WTC11 (cell line): ENCODE results near the gene RAB5IF. TPM values are rescaled to one million over a fixed set of nuclear protein-coding genes. Genes with fewer than 3 reads are reported as not detected.
A peak's percentile ranks its signal among the peaks of the same experiment; 100 is the strongest.

Source experiments
- ATAC-seq: fragments of 200-7000 bp; cut with Tn5 transposase; 2 replicates; pipeline ENCODE4 v1.10.0; 2021; ENCODE audit warnings: mild to moderate bottlenecking, moderate library complexity
- CTCF ChIA-PET: fragments of 300-600 bp; sonication (Branson Sonifier 250); formaldehyde crosslinking; loops from one replicate; lab custom pipeline; 2021; ENCODE audit warnings: antibody characterized with exemption; lab: Charles Lee
- POLR2A ChIA-PET: fragments of 350-600 bp; sonication (Branson Sonifier 250); formaldehyde crosslinking; loops from one replicate; lab custom pipeline; 2021; ENCODE audit warnings: antibody characterized with exemption; lab: Charles Lee
- DNase-seq: peaks from one replicate; pipeline ENCODE4 v3.0.0; 2021; ENCODE audit warnings: low spot score
- H3K27ac Mint-ChIP-seq: 2 replicates; pipeline ENCODE4 v1.8.0; 2021; ENCODE audit warnings: mixed read lengths
- H3K27me3 Mint-ChIP-seq: 2 replicates; pipeline ENCODE4 v1.8.0; 2021; ENCODE audit warnings: low read depth, mild to moderate bottlenecking, moderate library complexity, mixed read lengths
- H3K36me3 Mint-ChIP-seq: 2 replicates; pipeline ENCODE4 v1.8.0; 2021; ENCODE audit warnings: mixed read lengths
- H3K4me1 Mint-ChIP-seq: 2 replicates; pipeline ENCODE4 v1.8.0; 2022; ENCODE audit warnings: mixed read lengths
- H3K4me3 Mint-ChIP-seq: 2 replicates; pipeline ENCODE4 v1.8.0; 2021; ENCODE audit warnings: mild to moderate bottlenecking, moderate library complexity, mixed read lengths
- H3K9me3 Mint-ChIP-seq: 2 replicates; pipeline ENCODE4 v1.8.0; 2021; ENCODE audit warnings: mixed read lengths
- FOXK1 ChIP-seq: sonication (generic); formaldehyde crosslinking; IDR thresholded peaks from 2 replicates; pipeline ENCODE4 v1.8.0; 2022; ENCODE audit warnings: mild to moderate bottlenecking, moderate library complexity, missing genetic modification reagents
- GABPB1 ChIP-seq: sonication (generic); formaldehyde crosslinking; IDR thresholded peaks from 2 replicates; pipeline ENCODE4 v1.8.1; 2023; ENCODE audit warnings: mild to moderate bottlenecking, missing genetic modification reagents
- NFATC4 ChIP-seq: fragments of 250-450 bp; sonication (Bioruptor Pico); IDR thresholded peaks from 2 replicates; pipeline ENCODE4 v1.9.0; 2021; ENCODE audit warnings: mild to moderate bottlenecking
- RELA ChIP-seq: sonication (generic); formaldehyde crosslinking; IDR thresholded peaks from 2 replicates; pipeline ENCODE4 v1.8.1; 2022; ENCODE audit warnings: missing genetic modification reagents, mild to moderate bottlenecking, borderline replicate concordance
- SMAD3 ChIP-seq: sonication (generic); formaldehyde crosslinking; IDR thresholded peaks from 2 replicates; pipeline ENCODE4 v1.8.0; 2022; ENCODE audit warnings: missing genetic modification reagents, mild to moderate bottlenecking, borderline replicate concordance
- ZNF219 ChIP-seq: sonication (generic); formaldehyde crosslinking; IDR thresholded peaks from 2 replicates; pipeline ENCODE4 v1.8.0; 2023; ENCODE audit warnings: missing genetic modification reagents, mild to moderate bottlenecking, borderline replicate concordance
- ZNF317 ChIP-seq: sonication (generic); formaldehyde crosslinking; IDR thresholded peaks from 2 replicates; pipeline ENCODE4 v1.8.1; 2023; ENCODE audit warnings: low read depth, mild to moderate bottlenecking, moderate library complexity, missing genetic modification reagents, borderline replicate concordance
- total RNA-seq: library from RNA; stranded (reverse); gene quantifications from 3 replicates; pipeline ENCODE4 v1.2.3, GENCODE V29; 2021
- TF ChIP-seq, protein P1 (sequence below): sonication (generic); formaldehyde crosslinking; IDR thresholded peaks from 2 replicates; pipeline ENCODE4 v1.8.0; 2023; ENCODE audit warnings: missing genetic modification reagents, mild to moderate bottlenecking, borderline replicate concordance
- TF ChIP-seq, protein P2 (sequence below): sonication (generic); formaldehyde crosslinking; IDR thresholded peaks from 2 replicates; pipeline ENCODE4 v1.8.1; 2023; ENCODE audit warnings: mild to moderate bottlenecking, moderate library complexity, missing genetic modification reagents

The RAB5IF gene
- total RNA-seq, 1 experiment from 2014 or later: 88.4 TPM

DNA sequence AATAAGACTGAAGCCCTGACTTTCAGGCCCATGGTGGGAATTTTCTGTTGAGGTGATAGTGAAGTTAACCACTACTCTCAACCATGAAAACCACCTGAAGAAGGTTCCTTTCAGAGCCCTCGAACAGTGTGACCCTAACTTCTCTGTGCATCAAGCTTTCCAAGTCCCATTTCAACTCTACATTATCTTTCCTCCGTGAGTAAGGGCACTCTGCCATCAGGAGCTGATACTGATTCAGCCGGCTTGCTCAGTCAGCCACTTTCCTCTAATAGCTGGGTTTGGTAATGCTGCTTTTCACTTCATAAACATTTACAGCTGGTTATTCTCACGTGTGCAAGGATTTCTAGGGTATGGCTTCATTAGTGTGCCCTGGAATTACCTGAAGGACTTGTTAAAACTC lies 51.2 kb downstream of the RAB5IF start (continued):
- TF ChIP-seq FOXK1 (CRISPR knock-in tag): no peak
- TF ChIP-seq ZNF219: no peak
- TF ChIP-seq, protein P1, sequence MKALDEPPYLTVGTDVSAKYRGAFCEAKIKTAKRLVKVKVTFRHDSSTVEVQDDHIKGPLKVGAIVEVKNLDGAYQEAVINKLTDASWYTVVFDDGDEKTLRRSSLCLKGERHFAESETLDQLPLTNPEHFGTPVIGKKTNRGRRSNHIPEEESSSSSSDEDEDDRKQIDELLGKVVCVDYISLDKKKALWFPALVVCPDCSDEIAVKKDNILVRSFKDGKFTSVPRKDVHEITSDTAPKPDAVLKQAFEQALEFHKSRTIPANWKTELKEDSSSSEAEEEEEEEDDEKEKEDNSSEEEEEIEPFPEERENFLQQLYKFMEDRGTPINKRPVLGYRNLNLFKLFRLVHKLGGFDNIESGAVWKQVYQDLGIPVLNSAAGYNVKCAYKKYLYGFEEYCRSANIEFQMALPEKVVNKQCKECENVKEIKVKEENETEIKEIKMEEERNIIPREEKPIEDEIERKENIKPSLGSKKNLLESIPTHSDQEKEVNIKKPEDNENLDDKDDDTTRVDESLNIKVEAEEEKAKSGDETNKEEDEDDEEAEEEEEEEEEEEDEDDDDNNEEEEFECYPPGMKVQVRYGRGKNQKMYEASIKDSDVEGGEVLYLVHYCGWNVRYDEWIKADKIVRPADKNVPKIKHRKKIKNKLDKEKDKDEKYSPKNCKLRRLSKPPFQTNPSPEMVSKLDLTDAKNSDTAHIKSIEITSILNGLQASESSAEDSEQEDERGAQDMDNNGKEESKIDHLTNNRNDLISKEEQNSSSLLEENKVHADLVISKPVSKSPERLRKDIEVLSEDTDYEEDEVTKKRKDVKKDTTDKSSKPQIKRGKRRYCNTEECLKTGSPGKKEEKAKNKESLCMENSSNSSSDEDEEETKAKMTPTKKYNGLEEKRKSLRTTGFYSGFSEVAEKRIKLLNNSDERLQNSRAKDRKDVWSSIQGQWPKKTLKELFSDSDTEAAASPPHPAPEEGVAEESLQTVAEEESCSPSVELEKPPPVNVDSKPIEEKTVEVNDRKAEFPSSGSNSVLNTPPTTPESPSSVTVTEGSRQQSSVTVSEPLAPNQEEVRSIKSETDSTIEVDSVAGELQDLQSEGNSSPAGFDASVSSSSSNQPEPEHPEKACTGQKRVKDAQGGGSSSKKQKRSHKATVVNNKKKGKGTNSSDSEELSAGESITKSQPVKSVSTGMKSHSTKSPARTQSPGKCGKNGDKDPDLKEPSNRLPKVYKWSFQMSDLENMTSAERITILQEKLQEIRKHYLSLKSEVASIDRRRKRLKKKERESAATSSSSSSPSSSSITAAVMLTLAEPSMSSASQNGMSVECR: no peak
- no peak for TF ChIP-seq ZNF317
- TF ChIP-seq NFATC4 (CRISPR knock-in tag): no peak
- TF ChIP-seq, protein P2, sequence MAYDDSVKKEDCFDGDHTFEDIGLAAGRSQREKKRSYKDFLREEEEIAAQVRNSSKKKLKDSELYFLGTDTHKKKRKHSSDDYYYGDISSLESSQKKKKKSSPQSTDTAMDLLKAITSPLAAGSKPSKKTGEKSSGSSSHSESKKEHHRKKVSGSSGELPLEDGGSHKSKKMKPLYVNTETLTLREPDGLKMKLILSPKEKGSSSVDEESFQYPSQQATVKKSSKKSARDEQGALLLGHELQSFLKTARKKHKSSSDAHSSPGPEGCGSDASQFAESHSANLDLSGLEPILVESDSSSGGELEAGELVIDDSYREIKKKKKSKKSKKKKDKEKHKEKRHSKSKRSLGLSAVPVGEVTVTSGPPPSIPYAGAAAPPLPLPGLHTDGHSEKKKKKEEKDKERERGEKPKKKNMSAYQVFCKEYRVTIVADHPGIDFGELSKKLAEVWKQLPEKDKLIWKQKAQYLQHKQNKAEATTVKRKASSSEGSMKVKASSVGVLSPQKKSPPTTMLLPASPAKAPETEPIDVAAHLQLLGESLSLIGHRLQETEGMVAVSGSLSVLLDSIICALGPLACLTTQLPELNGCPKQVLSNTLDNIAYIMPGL (CRISPR knock-in tag): no peak

DNA sequence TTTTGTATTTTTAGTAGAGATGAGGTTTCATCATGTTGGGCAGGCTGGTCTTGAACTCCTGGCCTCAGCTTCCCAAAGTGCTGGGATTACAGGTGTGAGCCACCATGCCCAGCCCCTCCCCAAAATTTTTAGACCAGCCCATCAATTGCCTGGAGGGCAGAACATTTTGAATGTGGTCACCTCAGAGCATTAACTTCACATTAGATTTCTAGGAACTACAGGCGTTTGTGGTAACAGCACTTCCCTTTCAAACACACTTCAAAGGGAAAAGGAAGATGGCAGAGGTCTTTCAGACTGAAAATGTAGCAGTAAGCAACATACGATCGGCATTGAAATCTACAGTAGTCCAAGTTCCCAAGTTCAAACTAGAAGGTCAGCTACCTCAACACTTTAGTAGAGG lies 52.7 kb downstream of the RAB5IF start:
- CTCF ChIA-PET: interaction anchor here (0.5 kb wide), 1 partner anchor 274 kb away, joined by 3 read pairs; no protein-coding TSS in a partner anchor
- Mint-ChIP-seq H3K4me1 (no peaks in the 10 kb centered on the region), H3K9me3 (no peaks in the 10 kb centered on the region), H3K27ac (peak overlapping the region; percentile 29; the same call in 1 of the 2 replicates)
- POLR2A ChIA-PET: no interaction called here
- TF ChIP-seq SMAD3 (CRISPR knock-in tag): no peak
- TF ChIP-seq RELA (CRISPR knock-in tag): no peak
- no peak for TF ChIP-seq GABPB1 (CRISPR knock-in tag)
- TF ChIP-seq, all 79 proteins: peak for 0
- Mint-ChIP-seq H3K4me3 (no peak overlapping the region), H3K36me3 (peaks cover 9% of the 10 kb centered on the region), H3K27me3 (no peaks in the 10 kb centered on the region)
- no peak for DNase-seq
- no peak for ATAC-seq

Other genes with a start within 250 kb of the RAB5IF start
- gene MYL9, start 64.3 kb upstream of the RAB5IF start, total RNA-seq: 52.5 to 57.7 TPM (median 54.7 TPM) in 3 replicates
- gene TGIF2, start 32.2 kb upstream of the RAB5IF start, total RNA-seq: 71.1 to 88.9 TPM (median 80.3 TPM) in 3 replicates
- gene SLA2, start 40.4 kb downstream of the RAB5IF start, total RNA-seq: 0.11 to 0.23 TPM (median 0.17 TPM) in 3 replicates
- 26.0 to 27.0 TPM (median 26.3 TPM) in 3 replicates for gene NDRG3, start 140.3 kb downstream of the RAB5IF start, total RNA-seq
- 26.0 to 27.0 TPM (median 26.9 TPM) in 3 replicates for gene DSN1, start 168.0 kb downstream of the RAB5IF start, total RNA-seq